Colon (tissue), 2 donors: ENCODE measurements around the gene ATP5F1E.

Experiments used
- FAIRE-seq: peaks from 2 replicates; lab custom pipeline; 2012; peaks lifted over from hg19 to GRCh38; lab: Jason Lieb, UNC
- donor health status: control.
- donor health status: control.

Gene ATP5F1E

DNA sequence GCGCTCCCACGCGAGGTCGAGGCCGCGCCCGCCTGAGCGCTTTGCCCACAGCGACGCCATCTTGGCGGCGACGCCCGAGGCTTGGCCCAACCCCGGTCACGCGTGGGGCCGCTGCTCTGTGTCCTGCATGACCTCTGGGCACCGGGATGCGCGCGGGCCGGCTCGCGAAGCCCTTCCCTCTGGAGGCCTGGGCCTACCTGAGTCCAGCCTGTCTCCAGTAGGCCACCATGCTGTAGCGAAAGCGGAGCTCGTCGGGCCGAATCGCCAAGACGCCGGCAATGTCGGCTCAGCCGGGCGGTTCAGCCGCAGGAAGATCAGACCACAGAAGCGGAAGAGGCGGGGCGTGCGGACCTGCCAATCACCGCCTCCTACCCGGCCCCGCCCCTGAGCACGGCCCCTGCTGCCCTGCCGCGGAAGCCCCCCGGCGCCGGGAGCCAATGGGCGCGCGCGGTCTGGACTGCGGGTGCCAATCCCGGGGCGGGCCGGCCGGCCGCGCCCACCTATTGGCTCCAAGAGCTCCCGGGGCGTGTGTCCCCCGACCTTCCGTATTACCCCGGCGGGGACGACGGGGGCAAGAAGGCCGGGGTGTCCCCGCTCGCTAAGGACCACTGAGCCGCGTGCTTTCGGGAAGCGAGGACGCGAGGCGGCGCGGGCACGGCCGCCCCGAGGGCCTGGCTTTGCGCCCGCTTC lies at the start of gene ATP5F1E:
Gene ATP5F1E, minus strand, starts transcription at position 313 of the 690 bp plus-strand sequence. Its CDS starts 84 bp downstream, at position 229.
- no peak for FAIRE-seq

DNA sequence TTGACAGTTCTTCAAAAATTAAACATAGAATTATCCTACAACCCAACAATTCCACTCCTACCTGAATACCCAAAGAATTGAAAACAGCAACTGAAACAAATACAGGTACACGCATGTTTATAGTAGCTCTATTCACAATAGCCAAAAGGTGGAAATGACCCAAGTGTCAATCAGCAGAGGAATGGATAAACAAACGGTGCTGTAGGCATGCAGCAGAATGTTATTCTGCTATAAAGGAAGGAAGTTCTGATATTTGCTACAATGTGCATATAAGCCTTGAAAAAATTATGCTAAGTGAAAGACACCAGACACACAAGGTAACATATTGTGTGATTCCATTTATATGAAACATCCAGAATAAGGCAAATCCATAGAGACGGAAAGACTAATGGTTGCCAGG lies 48.9 kb upstream of the ATP5F1E start:
- no peak for FAIRE-seq

DNA sequence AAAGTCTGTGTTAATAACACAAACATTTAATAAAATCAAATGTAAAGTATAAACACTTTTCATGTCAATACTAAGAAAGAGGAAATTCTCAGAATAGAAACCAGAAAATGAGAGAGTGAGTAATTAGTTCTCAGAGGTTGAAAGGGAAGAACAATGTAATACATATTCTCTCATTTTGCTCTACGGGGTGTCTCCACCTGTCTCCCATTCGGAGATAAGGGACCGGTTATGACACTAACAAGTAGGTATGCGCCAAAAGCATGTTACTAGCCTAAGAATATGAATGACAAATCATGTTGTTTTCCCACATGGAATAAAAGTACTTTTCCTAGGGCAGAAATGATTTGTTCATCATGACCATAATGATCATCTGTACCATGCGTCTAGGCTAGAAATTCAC lies 46.1 kb upstream of the ATP5F1E start:
- no peak for FAIRE-seq

GRCh38 chr20:59077705-59078104 lies 45.6 kb upstream of the ATP5F1E start:
- no peak for FAIRE-seq

GRCh38 chr20:59075934-59076508 lies 43.9 kb upstream of the ATP5F1E start:
- FAIRE-seq = no peak

GRCh38 chr20:59074456-59074855 lies 42.3 kb upstream of the ATP5F1E start:
- FAIRE-seq = no peak

DNA sequence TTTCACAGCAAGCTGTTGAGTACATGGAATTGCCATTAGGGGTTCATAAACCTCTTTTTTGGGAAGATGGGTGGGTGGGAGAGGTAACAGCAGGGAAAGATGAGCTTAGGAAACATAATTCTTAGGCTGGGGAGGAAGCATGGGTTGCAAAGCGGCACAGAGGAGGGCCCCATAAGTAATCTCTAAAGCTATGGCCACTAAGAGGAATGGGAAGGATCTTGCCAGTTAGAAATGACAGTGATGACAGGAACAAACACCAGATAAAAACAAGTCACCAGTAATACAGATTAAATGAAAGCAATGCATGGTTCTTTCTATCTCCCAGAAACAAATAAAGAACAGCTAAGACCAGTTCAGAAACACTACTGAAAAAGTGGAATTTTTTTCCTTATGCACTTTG lies 41.4 kb upstream of the ATP5F1E start:
- FAIRE-seq = no peak

DNA sequence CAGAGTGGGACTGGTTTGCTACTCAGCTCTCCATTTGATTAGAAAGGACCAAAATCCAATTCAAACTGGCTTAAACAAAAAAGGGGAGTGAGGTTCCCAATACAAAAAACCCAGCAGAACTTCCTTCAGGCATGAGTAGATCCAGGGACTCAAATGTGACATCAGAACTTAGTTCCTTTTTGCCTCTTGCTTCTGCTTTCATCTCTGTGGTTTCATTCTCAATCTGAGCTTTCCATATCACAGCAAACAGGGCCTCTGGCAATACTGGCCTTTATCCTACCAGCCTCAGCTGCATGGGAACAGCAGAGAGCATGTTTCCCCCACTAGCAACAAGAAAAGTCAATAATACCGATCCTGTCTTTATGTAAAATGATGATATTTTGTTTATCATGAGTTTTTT lies 39.1 kb upstream of the ATP5F1E start:
- FAIRE-seq = no peak

GRCh38 chr20:59069026-59069425 lies 36.9 kb upstream of the ATP5F1E start:
- FAIRE-seq = no peak

DNA sequence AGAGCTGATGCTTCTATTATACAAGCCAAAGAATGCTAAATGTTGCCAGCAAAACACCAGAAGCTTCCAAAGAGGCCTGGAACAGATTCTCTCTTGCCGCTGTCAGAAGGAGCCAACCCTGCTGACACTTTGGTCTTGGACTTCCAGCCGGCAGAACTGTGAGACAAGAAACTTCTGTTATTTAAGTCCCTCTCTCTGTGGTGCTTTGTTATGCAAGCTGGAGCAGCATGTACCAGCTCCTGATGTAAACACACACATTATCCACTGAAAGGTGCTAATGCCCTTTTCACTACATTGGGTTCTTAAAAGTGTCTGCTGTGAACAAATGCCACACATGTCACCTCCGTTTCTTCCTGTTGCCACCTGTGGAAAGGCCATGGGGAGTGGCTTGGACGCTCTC lies 36.4 kb upstream of the ATP5F1E start:
- FAIRE-seq = no peak

DNA sequence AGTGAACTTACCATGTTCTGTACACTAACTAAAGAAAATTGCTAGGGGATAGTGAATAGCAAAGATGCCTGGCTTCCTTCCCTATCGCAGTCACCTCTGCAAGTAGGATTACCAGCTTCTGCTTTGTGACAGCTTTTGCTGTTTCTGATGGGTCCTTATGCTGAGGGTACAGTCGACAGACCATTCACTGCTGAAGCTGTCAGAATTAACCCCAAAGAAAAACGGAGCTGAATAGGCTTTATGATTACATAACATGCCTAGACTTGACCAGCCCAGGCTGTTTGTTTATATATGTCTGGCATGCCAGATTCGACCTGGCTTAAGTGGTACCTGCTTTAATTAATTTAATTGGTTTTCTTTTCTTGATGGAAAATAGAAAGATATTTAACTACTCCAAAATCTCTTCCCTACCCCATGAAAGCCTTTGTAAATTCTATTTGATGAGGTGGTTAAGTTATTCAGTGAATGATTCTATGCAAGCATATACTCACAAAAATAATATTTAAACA lies 32.1 kb upstream of the ATP5F1E start:
- FAIRE-seq = no peak

DNA sequence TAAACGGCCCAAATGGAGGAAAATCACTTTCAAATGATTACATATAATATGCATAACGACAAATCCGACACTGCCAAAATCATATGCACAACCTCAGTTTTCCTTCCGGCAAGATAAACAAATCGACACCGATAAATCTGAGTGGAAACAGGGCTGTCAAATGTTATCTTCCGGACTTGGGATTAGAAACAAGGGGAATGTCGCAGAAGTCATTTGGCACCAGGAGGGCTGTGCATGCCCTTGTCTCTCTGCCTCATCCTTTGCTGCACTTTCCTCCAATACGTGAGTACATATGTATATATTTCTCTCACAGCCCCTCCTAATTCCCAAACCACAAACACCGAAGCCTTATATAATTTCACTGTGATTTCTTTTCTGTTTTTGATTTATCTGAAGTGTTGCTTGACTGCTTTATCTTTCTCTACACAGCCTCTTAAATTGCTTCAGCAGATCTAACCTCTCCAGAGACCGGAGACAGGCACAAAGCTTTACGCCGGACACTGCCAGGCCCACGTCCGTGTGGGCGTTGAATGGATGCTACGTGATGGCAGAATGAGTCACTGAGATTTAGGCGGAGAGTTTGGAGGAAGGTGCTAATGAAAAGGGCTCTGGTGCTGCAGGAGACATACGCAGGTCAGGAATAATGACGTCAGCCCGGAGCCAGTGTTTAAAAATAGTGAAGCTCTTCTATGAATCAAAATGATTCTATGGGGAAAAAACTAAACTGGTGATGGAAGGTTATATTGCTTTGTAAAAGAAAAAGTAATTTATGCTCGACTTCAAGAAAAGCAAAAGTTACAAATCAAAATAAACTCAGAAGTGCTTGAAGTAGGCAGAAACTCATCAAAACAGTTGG lies 31.5 kb upstream of the ATP5F1E start:
- no peak for FAIRE-seq

- no peak for FAIRE-seq
These were observed 29.9 kb upstream of the ATP5F1E start for GRCh38 chr20:59062081-59062480.

DNA sequence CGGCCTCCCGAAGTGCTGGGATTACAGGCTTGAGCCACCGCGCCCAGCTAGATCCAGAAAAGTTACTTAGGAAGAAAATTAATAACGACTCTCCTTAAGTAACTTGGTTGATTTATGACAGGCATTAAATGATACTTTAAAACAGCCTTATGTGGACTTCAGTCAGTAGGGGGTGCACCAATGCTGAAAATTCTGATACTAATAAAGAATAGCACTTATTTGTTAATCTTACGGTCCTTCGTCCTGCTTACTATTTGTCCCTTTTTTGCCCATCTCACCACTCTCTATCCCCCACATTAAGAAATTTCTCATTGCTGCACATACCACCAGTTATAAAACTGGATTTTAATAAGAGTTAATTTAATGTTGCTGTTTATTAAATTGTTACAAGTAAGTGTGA lies 23.2 kb upstream of the ATP5F1E start:
- no peak for FAIRE-seq

GRCh38 chr20:59051666-59052185 lies 19.6 kb upstream of the ATP5F1E start:
- no peak for FAIRE-seq

DNA sequence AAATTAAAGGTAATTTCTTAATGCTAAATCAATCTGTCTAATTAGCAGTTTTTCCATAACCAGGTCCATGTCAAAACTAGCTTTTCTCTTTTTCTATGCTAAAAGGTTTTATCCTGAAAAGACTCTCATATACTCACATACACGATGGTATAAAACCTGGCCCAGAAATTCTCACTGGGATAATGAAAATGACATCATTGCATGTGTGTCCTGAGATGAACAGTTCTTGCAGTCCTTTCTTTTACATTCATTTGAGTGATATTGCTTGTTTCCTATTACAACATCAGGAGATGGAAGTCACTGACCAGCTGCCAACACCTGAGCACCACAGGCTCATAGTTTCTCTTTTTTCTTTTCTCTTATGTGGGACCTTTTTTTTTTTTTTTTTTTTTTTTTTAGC lies 18.3 kb upstream of the ATP5F1E start:
- FAIRE-seq = no peak

GRCh38 chr20:59048681-59049030 lies 16.5 kb upstream of the ATP5F1E start:
- no peak for FAIRE-seq

DNA sequence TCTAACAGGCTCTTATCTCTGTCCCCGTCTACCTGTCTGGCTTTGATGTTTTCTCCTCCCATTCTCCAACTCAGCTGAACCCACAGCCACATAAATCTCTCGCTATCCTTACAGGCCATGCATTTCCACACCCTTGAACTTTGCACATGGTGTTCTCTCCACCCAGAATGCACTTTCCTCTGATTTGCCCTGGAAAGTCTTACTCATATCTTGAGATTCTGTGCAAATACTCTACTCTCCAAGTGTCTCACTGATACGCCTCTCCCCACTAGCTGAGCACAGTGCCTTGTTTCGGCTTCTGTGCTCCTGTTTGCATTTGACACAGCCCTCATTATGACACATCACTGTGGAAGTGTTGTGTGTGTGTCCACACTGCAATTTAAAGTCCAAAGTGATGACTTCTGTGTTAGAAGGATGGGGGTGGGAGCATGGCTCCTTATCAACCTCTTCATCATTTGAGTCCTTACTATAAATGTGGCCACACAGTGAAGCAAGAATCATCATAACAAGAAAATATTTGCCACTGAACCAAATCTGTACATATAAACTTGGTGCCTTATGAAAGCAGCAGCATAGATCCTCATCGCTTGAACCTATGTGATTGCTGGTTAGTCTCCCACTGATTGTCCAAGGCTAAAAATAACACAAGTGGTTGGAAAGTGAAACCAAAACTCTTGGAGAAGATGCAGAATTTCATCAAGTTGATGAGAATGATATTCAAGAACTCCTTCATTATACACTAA lies 16.0 kb upstream of the ATP5F1E start:
- no peak for FAIRE-seq

- FAIRE-seq = no peak
These were observed 14.7 kb upstream of the ATP5F1E start for GRCh38 chr20:59046862-59047261.

- no peak for FAIRE-seq
These were observed 12.7 kb upstream of the ATP5F1E start for GRCh38 chr20:59044796-59045195.

DNA sequence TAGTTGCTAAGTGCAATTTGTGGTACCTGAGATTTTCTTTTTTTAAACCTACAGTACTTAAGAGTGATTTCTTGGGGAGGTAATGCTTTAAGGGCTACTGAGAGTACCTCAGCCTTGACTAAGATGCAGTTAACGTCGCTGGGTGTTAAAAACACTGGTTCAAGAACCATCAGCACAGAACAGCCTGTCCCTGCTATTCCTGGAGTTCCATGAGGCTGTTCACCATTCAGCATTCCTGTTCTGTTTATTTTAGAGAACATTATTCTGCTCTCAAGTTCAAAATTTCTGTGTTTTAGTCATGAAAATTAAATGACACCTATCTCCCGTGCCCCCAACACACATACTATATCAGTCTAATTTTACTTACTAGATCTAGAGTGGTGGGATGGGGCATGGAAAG lies 12.2 kb upstream of the ATP5F1E start:
- no peak for FAIRE-seq

- no peak for FAIRE-seq
These were observed 11.6 kb upstream of the ATP5F1E start for GRCh38 chr20:59043698-59044097.
